Body of pancreas (tissue), 4 donors: ENCODE data around the gene CDC27. TPM values are rescaled to one million over a fixed set of nuclear protein-coding genes. Genes with fewer than 3 reads are reported as not detected.
"Not testable (repeated sequence)": the region's sequence is repeated elsewhere in the genome, so short reads cannot be mapped to it uniquely, and the experiment has no call there.

Source experiments
- ATAC-seq: fragments of 150-250 bp; one replicate; pipeline ENCODE4 v1.9.1; 2016
- DNase-seq, 4 donors: peaks; one replicate each; pipeline ENCODE4 v3.0.0-alpha.2; 2019
- H3K27ac ChIP-seq, 4 donors: fragments of 200-600 bp; sonication (generic); 1 replicate in 3 of 4; 2 replicates in 1 of 4; pipeline versions ENCODE4 v1.5.1 to v1.6.1; 2016 to 2019; ENCODE audit warnings: mild to moderate bottlenecking in 1 of 4, mixed read lengths in 1 of 4, moderate library complexity in 1 of 4
- H3K27me3 ChIP-seq, 2 donors: fragments of 200-600 bp; sonication (generic); one replicate each; pipeline ENCODE4 v1.6.0; 2016; ENCODE audit warnings: mild to moderate bottlenecking in 1 of 2
- H3K36me3 ChIP-seq, 2 donors: fragments of 200-600 bp; sonication (generic); replicated peaks in 1 of 2; 2 replicates each; pipeline ENCODE4 v1.5.1; 2016; ENCODE audit warnings: low read depth in 2 of 2; ENCODE audit not compliant: insufficient read depth in 1 of 2
- H3K4me1 ChIP-seq: fragments of 200-600 bp; sonication (generic); one replicate; pipeline ENCODE4 v1.6.0; 2016
- H3K4me3 ChIP-seq, 2 donors: fragments of 200-600 bp; sonication (generic); 1 replicate in 1 of 2; 2 replicates in 1 of 2; pipeline ENCODE4 v1.5.1; 2016 to 2019
- H3K9me3 ChIP-seq, 3 donors: fragments of 200-600 bp; sonication (generic); 1 replicate in 2 of 3; 2 replicates in 1 of 3; pipeline ENCODE4 v1.5.1; 2016
- POLR2A ChIP-seq, 3 donors: fragments of 450-650 bp; IDR thresholded peaks; one replicate each; pipeline ENCODE4 v1.6.1; 2016; ENCODE audit warnings: antibody characterized with exemption in 3 of 3, mild to moderate bottlenecking in 2 of 3
- WGBS, 2 donors: methylation state at CpG; one replicate each; pipeline ENCODE4 v1.1.5; 2017; 5-methylcytosine and 5-hydroxymethylcytosine counted together
- intact Hi-C: fragments of 100-400 bp; cut with DNase I; formaldehyde crosslinking; loops from one replicate; pipeline ENCODE4 v1.15.1; 2023
- total RNA-seq, 2 donors: library from RNA; depleted of rRNA; stranded (reverse); fragments of >200 nt; gene quantifications; one replicate each; pipeline ENCODE4 v1.1.0, GENCODE V29; 2016
- TF ChIP-seq, protein P1 (sequence below), 7 experiments: fragments of 450-650 bp in 4 of 7; fragments of 200-600 bp in 3 of 7; sonication (generic) in 3 of 7; IDR thresholded peaks; one replicate each; pipeline ENCODE4 v1.5.1; 2016 to 2019; ENCODE audit warnings: antibody characterized with exemption in 7 of 7

CDC27 gene
- total RNA-seq, 2 donors from 2014 or later: 11.5 to 27.2 TPM

- DNase-seq (no peak), ATAC-seq (no peak)
- Histone ChIP-seq H3K36me3 (no peaks in the 10 kb centered on the region), H3K27ac (no peak overlapping the region), H3K4me3 (no peak overlapping the region), H3K27me3 (no peaks in the 10 kb centered on the region), H3K9me3 (no peaks in the 10 kb centered on the region), H3K4me1 (peaks cover 5% of the 10 kb centered on the region)
- TF ChIP-seq POLR2A (IDR thresholded peaks at IDR 0.05): no peak
- TF ChIP-seq, protein P1, sequence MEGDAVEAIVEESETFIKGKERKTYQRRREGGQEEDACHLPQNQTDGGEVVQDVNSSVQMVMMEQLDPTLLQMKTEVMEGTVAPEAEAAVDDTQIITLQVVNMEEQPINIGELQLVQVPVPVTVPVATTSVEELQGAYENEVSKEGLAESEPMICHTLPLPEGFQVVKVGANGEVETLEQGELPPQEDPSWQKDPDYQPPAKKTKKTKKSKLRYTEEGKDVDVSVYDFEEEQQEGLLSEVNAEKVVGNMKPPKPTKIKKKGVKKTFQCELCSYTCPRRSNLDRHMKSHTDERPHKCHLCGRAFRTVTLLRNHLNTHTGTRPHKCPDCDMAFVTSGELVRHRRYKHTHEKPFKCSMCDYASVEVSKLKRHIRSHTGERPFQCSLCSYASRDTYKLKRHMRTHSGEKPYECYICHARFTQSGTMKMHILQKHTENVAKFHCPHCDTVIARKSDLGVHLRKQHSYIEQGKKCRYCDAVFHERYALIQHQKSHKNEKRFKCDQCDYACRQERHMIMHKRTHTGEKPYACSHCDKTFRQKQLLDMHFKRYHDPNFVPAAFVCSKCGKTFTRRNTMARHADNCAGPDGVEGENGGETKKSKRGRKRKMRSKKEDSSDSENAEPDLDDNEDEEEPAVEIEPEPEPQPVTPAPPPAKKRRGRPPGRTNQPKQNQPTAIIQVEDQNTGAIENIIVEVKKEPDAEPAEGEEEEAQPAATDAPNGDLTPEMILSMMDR (IDR thresholded peaks at IDR 0.05): no peak
- WGBS, 2 donors: 47 to 87% methylated on average over 3 to 6 of the region's 6 CpGs
- intact Hi-C loops: no loop called here
These were observed 29.9 kb upstream of the CDC27 start for GRCh38 chr17:47218896-47219430.

DNA sequence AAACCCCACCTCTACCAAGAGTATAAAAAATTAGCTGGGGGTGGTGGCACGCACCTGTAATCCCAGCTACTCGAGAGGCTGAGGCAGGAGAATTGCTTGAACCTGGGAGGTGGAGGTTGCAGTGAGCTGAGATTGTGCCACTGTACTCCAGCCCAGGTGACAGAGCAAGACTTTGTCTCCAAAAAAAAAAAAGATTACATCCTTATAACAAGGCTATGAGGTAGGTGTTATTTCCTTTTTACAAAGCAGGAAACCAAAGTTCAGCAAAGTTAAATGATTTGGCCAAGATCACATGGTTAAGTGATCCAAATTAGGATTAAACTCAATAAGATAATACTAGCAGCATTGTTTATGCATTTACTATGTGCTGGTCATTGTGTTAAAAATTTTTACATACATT, 28.2 kb upstream of the CDC27 start:
- H3K9me3 ChIP-seq, H3K4me3 ChIP-seq, H3K27me3 ChIP-seq, H3K27ac ChIP-seq, intact Hi-C loops, ATAC-seq, H3K36me3 ChIP-seq, DNase-seq, H3K4me1 ChIP-seq: not testable (repeated sequence)
- WGBS, 2 donors: 81 to 86% methylated on average over 2 of the region's 2 CpGs

GRCh38 chr17:47216821-47217220, 27.7 kb upstream of the CDC27 start:
- intact Hi-C loops: not testable (repeated sequence)

DNA sequence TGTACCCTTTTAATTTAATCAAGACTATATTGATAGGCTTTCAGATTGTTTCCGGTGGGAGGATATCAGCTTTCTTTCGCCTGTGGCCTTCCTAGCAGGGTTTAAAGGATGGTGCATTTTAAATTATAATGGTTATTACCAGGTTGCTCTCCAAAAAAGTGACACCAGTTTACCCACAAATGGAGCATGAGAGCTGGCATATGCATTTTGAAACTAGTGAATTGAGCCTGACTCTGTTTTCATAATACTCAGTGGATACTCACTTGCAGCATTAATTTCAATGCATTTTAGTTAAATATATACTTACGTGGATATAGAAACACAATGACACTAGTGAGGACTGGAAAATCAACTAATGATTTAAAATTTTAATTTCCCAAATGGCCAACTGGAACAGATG, 25.8 kb upstream of the CDC27 start:
- DNase-seq: no peak
- H3K4me1 ChIP-seq: no peaks in the 10 kb centered on the region
- intact Hi-C loops: no loop called here
- 80 to 81% methylated on average over 3 of the region's 3 CpGs for WGBS, 2 donors
- H3K4me3 ChIP-seq: no peak overlapping the region
- no peaks in the 10 kb centered on the region for H3K27me3 ChIP-seq
- ATAC-seq: no peak
- no peak overlapping the region for H3K27ac ChIP-seq
- no peak for TF ChIP-seq POLR2A (IDR thresholded peaks at IDR 0.05)
- TF ChIP-seq, protein P1 (IDR thresholded peaks at IDR 0.05): no peak
- no peaks in the 10 kb centered on the region for H3K36me3 ChIP-seq
- H3K9me3 ChIP-seq: no peaks in the 10 kb centered on the region

More at GRCh38 chr17:47216821-47217220, 27.7 kb upstream of the CDC27 start:
- H3K4me1 ChIP-seq, DNase-seq, H3K27me3 ChIP-seq, H3K36me3 ChIP-seq, H3K4me3 ChIP-seq, H3K9me3 ChIP-seq, H3K27ac ChIP-seq, ATAC-seq: not testable (repeated sequence)
- 77 to 82% methylated on average over 4 of the region's 4 CpGs for WGBS, 2 donors

- H3K4me3 ChIP-seq: no peak overlapping the region
- TF ChIP-seq, protein P1 (IDR thresholded peaks at IDR 0.05): no peak
- no peak for TF ChIP-seq POLR2A (IDR thresholded peaks at IDR 0.05)
- no peak for DNase-seq
- no peaks in the 10 kb centered on the region for H3K27me3 ChIP-seq
- no peak overlapping the region for H3K27ac ChIP-seq
- 58 to 76% methylated on average over 4 of the region's 4 CpGs for whole genome bisulfite sequencing, 2 donors
- no peaks in the 10 kb centered on the region for H3K9me3 ChIP-seq
- H3K36me3 ChIP-seq: no peaks in the 10 kb centered on the region
- ATAC-seq: no peak
- intact Hi-C loops: no loop called here
- no peaks in the 10 kb centered on the region for H3K4me1 ChIP-seq
These were observed 24.4 kb upstream of the CDC27 start for GRCh38 chr17:47213540-47213939.

DNA sequence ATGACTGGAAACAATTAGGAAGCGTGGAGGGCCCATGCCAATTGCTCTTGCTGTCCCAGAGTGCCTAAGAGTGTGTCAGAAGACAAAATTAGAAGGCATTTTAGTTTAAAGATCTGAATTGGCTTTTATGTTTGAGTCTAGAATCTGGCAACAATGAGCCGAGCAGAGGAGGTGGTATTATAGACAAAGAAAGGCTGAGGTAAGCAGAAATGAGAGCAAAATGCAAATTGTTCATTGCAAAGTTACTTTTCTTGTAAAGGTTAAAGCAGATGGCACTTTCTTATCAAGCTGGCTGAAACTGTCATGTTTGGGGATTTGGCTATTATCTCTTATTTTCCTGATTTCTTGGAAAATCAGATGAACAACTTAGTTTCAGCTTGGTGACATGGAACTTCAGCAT, 23.4 kb upstream of the CDC27 start:
- Histone ChIP-seq H3K4me3 (no peak overlapping the region), H3K36me3 (no peaks in the 10 kb centered on the region), H3K9me3 (no peaks in the 10 kb centered on the region), H3K27ac (no peak overlapping the region), H3K4me1 (no peaks in the 10 kb centered on the region), H3K27me3 (no peaks in the 10 kb centered on the region)
- 74 to 81% methylated on average over 2 of the region's 2 CpGs for WGBS, 2 donors
- no peak for ATAC-seq
- TF ChIP-seq, protein P1 (IDR thresholded peaks at IDR 0.05): no peak
- no peak for TF ChIP-seq POLR2A (IDR thresholded peaks at IDR 0.05)
- intact Hi-C loops: no loop called here
- DNase-seq: no peak
